Mammary epithelial cell (primary cell): Measurements from ENCODE around the gene C20orf141.

Experiments used
- CTCF ChIP-seq, 2 donors: IDR thresholded peaks in 1 of 2; conservative IDR thresholded peaks in 1 of 2; 2 replicates each; pipeline ENCODE4 v1.5.1; 2011 to 2012; ENCODE audit warnings: inconsistent platforms in 2 of 2, low read length in 2 of 2, mild to moderate bottlenecking in 2 of 2, control low read depth in 1 of 2, low read depth in 1 of 2; ENCODE audit not compliant: insufficient read depth in 1 of 2; ENCODE audit errors: extremely low read depth in 1 of 2
- EZH2 ChIP-seq: IDR thresholded peaks from 2 replicates; pipeline ENCODE4 v1.6.1; 2012; ENCODE audit warnings: low read length, inconsistent platforms, borderline replicate concordance

GRCh38 chr20:2814076-2814475 lies 711 bp upstream of the C20orf141 start:
- TF ChIP-seq CTCF (conservative IDR thresholded peaks at IDR 0.05 in 1 of 2, IDR thresholded peaks at IDR 0.05 in 1 of 2; ENCODE audit: extremely low read depth in 1 of 2, insufficient read depth in 1 of 2, low read depth in 1 of 2, low read length in 2 of 2) (no peak), EZH2 (no peak)
